ENCODE measurements around the gene TUFT1. TPM values are rescaled to one million over a fixed set of nuclear protein-coding genes. Genes with fewer than 3 reads are reported as not detected.

TUFT1 gene
- total RNA-seq, 2 donors from 2014 or later = 4.9 to 10.7 TPM

GRCh38 chr1:151579436-151580225 lies 39.5 kb downstream of the TUFT1 start:
- Histone ChIP-seq H3K27me3 (replicated peaks; ENCODE audit: insufficient read depth) (no peaks in the 10 kb centered on the region), H3K4me3 (no peak overlapping the region), H3K36me3 (peaks cover 27% of the 10 kb centered on the region), H3K9me3 (no peaks in the 10 kb centered on the region), H3K4me1 (ENCODE audit: control insufficient read depth in 1 of 2, low read depth in 2 of 2) (no peaks in the 10 kb centered on the region), H3K27ac (no peak overlapping the region)
- ATAC-seq (ENCODE audit: insufficient number of reproducible peaks, low FRiP score, low read depth) (no peak), DNase-seq (ENCODE audit: low spot score) (no peak)
- no peak for TF ChIP-seq CTCF (IDR thresholded peaks at IDR 0.05)

GRCh38 chr1:151581451-151581850 lies 41.3 kb downstream of the TUFT1 start:
- Histone ChIP-seq H3K36me3 (peaks cover 27% of the 10 kb centered on the region), H3K27ac (no peak overlapping the region), H3K4me3 (no peak overlapping the region), H3K4me1 (ENCODE audit: control insufficient read depth in 1 of 2, low read depth in 2 of 2) (no peaks in the 10 kb centered on the region), H3K9me3 (no peaks in the 10 kb centered on the region), H3K27me3 (replicated peaks; ENCODE audit: insufficient read depth) (no peaks in the 10 kb centered on the region)
- ATAC-seq (ENCODE audit: insufficient number of reproducible peaks, low FRiP score, low read depth) (no peak), DNase-seq (ENCODE audit: low spot score) (no peak)
- TF ChIP-seq CTCF (IDR thresholded peaks at IDR 0.05) = no peak

GRCh38 chr1:151581921-151582320 lies 41.8 kb downstream of the TUFT1 start:
- no peak for TF ChIP-seq CTCF (IDR thresholded peaks at IDR 0.05)
- H3K36me3 ChIP-seq = peaks cover 27% of the 10 kb centered on the region
- ATAC-seq (ENCODE audit: insufficient number of reproducible peaks, low FRiP score, low read depth) (no peak), DNase-seq (ENCODE audit: low spot score) (no peak)
- H3K9me3 ChIP-seq = no peaks in the 10 kb centered on the region
- no peaks in the 10 kb centered on the region for H3K4me1 ChIP-seq (ENCODE audit: control insufficient read depth in 1 of 2, low read depth in 2 of 2)
- no peak overlapping the region for H3K27ac ChIP-seq
- H3K4me3 ChIP-seq = no peak overlapping the region
- H3K27me3 ChIP-seq (replicated peaks; ENCODE audit: insufficient read depth) = no peaks in the 10 kb centered on the region

GRCh38 chr1:151583796-151584195 lies 43.7 kb downstream of the TUFT1 start:
- no peak overlapping the region for H3K4me3 ChIP-seq
- DNase-seq (ENCODE audit: low spot score) = no peak
- no peaks in the 10 kb centered on the region for H3K27me3 ChIP-seq (replicated peaks; ENCODE audit: insufficient read depth)
- ATAC-seq (ENCODE audit: insufficient number of reproducible peaks, low FRiP score, low read depth) = no peak
- no peak for TF ChIP-seq CTCF (IDR thresholded peaks at IDR 0.05)
- H3K9me3 ChIP-seq = no peaks in the 10 kb centered on the region
- peaks cover 18% of the 10 kb centered on the region for H3K36me3 ChIP-seq
- H3K4me1 ChIP-seq (ENCODE audit: control insufficient read depth in 1 of 2, low read depth in 2 of 2) = no peaks in the 10 kb centered on the region
- H3K27ac ChIP-seq = no peak overlapping the region

- Histone ChIP-seq H3K4me1 (ENCODE audit: control insufficient read depth in 1 of 2, low read depth in 2 of 2) (no peaks in the 10 kb centered on the region), H3K27ac (no peak overlapping the region), H3K4me3 (no peak overlapping the region), H3K27me3 (replicated peaks; ENCODE audit: insufficient read depth) (no peaks in the 10 kb centered on the region), H3K36me3 (peaks cover 16% of the 10 kb centered on the region), H3K9me3 (no peaks in the 10 kb centered on the region)
- ATAC-seq (ENCODE audit: insufficient number of reproducible peaks, low FRiP score, low read depth) (no peak), DNase-seq (ENCODE audit: low spot score) (no peak)
- TF ChIP-seq CTCF (IDR thresholded peaks at IDR 0.05) = no peak
These were observed 44.2 kb downstream of the TUFT1 start for GRCh38 chr1:151584278-151584677.

Measured in thoracic aorta (tissue), 2 donors.